OCI-LY1 (cell line): ENCODE data around the gene DHDH.

ENCODE experiments used
- CTCF ChIP-seq: fragments of 200-600 bp; sonication (generic), shearing (Covaris generic); IDR thresholded peaks from 2 replicates; pipeline ENCODE4 v1.5.1; 2017; ENCODE audit warnings: mild to moderate bottlenecking, antibody characterized with exemption, low read length, moderate library complexity, mixed read lengths
- EZH2 ChIP-seq: fragments of 200-600 bp; sonication (generic), shearing (Covaris generic); IDR thresholded peaks from 2 replicates; pipeline ENCODE4 v1.8.0; 2017; ENCODE audit warnings: borderline replicate concordance, mixed run types, mild to moderate bottlenecking, antibody characterized with exemption, low read length, moderate library complexity, mixed read lengths

- TF ChIP-seq CTCF (no peak), EZH2 (no peak)
Measured at GRCh38 chr19:48913114-48913889, 20.2 kb upstream of the DHDH start.
